DOHH2 (cell line): Measurements from ENCODE around the gene STRAP.

Experiments used
- EZH2phosphoT487 ChIP-seq: fragments of 200-600 bp; sonication (generic); IDR thresholded peaks from 2 replicates; pipeline ENCODE4 v1.6.1; 2017; ENCODE audit warnings: borderline replicate concordance, mild to moderate bottlenecking, antibody characterized with exemption, low read length, moderate library complexity, mixed read lengths
- TF ChIP-seq, protein P1 (sequence below): fragments of 200-600 bp; sonication (generic); IDR thresholded peaks from one replicate; pipeline ENCODE4 v1.5.1; 2014; ENCODE audit warnings: antibody characterized with exemption, mild to moderate bottlenecking, low read depth, low read length; ENCODE audit not compliant: poor library complexity, severe bottlenecking

DNA sequence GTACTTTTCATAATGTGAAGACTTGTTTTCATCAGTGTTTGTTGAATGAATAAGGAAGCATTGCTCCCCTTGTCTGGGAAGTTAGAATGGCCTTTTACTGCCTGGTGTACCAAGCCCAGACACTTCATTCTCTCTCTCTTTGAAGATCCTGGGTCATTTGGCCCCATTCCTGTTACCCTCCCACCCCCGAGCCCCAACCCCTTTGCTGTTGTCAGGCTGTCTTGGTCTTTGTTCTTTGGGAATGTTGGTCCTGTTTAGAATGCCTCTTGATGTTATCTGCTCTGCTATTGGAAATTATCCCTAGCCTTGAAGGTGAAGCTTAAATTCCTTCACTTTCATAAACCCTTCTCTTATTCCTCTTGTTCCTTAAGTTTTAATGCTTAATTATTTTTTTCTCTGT, 42.8 kb downstream of the STRAP start:
- TF ChIP-seq, protein P1, sequence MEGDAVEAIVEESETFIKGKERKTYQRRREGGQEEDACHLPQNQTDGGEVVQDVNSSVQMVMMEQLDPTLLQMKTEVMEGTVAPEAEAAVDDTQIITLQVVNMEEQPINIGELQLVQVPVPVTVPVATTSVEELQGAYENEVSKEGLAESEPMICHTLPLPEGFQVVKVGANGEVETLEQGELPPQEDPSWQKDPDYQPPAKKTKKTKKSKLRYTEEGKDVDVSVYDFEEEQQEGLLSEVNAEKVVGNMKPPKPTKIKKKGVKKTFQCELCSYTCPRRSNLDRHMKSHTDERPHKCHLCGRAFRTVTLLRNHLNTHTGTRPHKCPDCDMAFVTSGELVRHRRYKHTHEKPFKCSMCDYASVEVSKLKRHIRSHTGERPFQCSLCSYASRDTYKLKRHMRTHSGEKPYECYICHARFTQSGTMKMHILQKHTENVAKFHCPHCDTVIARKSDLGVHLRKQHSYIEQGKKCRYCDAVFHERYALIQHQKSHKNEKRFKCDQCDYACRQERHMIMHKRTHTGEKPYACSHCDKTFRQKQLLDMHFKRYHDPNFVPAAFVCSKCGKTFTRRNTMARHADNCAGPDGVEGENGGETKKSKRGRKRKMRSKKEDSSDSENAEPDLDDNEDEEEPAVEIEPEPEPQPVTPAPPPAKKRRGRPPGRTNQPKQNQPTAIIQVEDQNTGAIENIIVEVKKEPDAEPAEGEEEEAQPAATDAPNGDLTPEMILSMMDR, result no peak
- no peak for TF ChIP-seq EZH2phosphoT487
